Kidney epithelial cell (primary cell): ENCODE measurements around the gene SORCS2. TPM values are rescaled to one million over a fixed set of nuclear protein-coding genes. Genes with fewer than 3 reads are reported as not detected.
"Not testable (repeated sequence)": the region's sequence is repeated elsewhere in the genome, so short reads cannot be mapped to it uniquely, and the experiment has no call there.

Source experiments
- DNase-seq: peaks from one replicate; pipeline ENCODE4 v3.0.0-alpha.2; 2010; ENCODE audit warnings: low read depth
- H3K27me3 ChIP-seq: 2 replicates; pipeline ENCODE4 v1.6.0; 2011; ENCODE audit warnings: low read length; ENCODE audit not compliant: control insufficient read depth, insufficient read depth
- H3K36me3 ChIP-seq: 2 replicates; pipeline ENCODE4 v1.5.1; 2011; ENCODE audit warnings: low read length; ENCODE audit not compliant: control insufficient read depth, insufficient read depth
- H3K4me3 ChIP-seq: 2 replicates; pipeline ENCODE4 v1.5.1; 2011; ENCODE audit warnings: low read depth, mild to moderate bottlenecking, control low read depth, low read length
- CTCF ChIP-seq: IDR thresholded peaks from 2 replicates; pipeline ENCODE4 v1.5.1; 2011; ENCODE audit warnings: mild to moderate bottlenecking, moderate library complexity, low read length, control low read depth, inconsistent platforms; ENCODE audit not compliant: insufficient read depth, poor library complexity, severe bottlenecking
- total RNA-seq: library from RNA; depleted of rRNA; stranded (reverse); fragments of >200 nt; gene quantifications from 2 replicates; pipeline ENCODE4 v1.2.3, GENCODE V29; 2015

SORCS2 gene
- total RNA-seq, 1 donor from 2014 or later: 1.4 TPM

DNA sequence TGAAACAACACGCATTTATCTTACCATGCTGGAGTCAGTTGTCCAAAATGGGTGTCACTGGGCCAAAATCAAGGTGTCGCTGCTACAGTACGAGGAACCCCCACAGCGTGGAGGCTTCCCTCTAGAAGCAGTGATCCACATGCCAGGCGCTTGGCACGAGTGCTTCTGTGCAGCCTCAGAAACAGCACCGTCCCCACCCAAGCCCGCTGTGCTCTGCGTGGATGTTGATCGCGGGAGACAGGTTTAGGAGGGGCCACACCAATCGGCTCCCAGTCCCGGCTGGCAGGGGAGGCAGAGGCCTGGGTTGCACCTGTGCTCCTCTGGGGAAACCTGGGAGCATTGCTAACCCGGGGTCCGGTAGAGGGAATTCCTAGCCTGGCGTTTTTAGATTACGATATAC is 407.9 kb downstream of the SORCS2 start:
- Histone ChIP-seq H3K4me3 (no peak overlapping the region), H3K27me3 (no peaks in the 10 kb centered on the region), H3K36me3 (no peaks in the 10 kb centered on the region)
- no peak for TF ChIP-seq CTCF
- DNase-seq: no peak

- H3K36me3 ChIP-seq, DNase-seq, H3K27me3 ChIP-seq, H3K4me3 ChIP-seq: not testable (repeated sequence)
These were observed 409.8 kb downstream of the SORCS2 start for GRCh38 chr4:7602166-7602565.

- Histone ChIP-seq H3K27me3 (no peaks in the 10 kb centered on the region), H3K4me3 (no peak overlapping the region), H3K36me3 (no peaks in the 10 kb centered on the region)
- DNase-seq: no peak
- no peak for TF ChIP-seq CTCF
These were observed 415.0 kb downstream of the SORCS2 start for GRCh38 chr4:7607156-7607910.

DNA sequence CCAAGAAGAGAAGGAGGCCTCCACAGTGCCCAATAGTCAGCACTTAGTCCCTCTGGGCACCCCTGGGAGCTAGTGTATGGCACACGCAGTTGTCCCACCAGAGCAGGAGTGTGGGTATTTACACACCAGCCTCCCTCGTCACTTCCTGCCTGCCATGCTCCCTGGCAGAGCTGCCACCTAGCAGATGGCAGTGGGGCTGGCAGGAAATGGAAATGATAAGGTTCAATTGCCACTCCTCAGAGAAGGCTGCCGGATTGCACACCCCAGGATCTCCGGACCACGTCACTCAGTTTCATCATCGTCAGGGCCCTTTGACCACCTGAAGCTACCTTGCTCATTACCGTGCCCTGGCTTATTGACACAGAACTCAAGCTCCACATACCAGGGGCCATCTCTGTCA is 415.7 kb downstream of the SORCS2 start:
- DNase-seq: no peak
- TF ChIP-seq CTCF: no peak
- no peaks in the 10 kb centered on the region for H3K27me3 ChIP-seq
- no peaks in the 10 kb centered on the region for H3K36me3 ChIP-seq
- no peak overlapping the region for H3K4me3 ChIP-seq

GRCh38 chr4:7609316-7609715 is 417.0 kb downstream of the SORCS2 start:
- Histone ChIP-seq H3K36me3 (no peaks in the 10 kb centered on the region), H3K4me3 (no peak overlapping the region), H3K27me3 (no peaks in the 10 kb centered on the region)
- no peak for TF ChIP-seq CTCF
- no peak for DNase-seq

- Histone ChIP-seq H3K36me3 (no peaks in the 10 kb centered on the region), H3K4me3 (no peak overlapping the region), H3K27me3 (no peaks in the 10 kb centered on the region)
- no peak for TF ChIP-seq CTCF
- DNase-seq: no peak
These were observed 417.8 kb downstream of the SORCS2 start for GRCh38 chr4:7610022-7610670.
